ENCODE results near the gene BHLHE23.

- TF ChIP-seq POLR2AphosphoS5 (IDR thresholded peaks at IDR 0.05; ENCODE audit: low read depth, low read length) (no peak), CTCF (IDR thresholded peaks at IDR 0.05) (no peak), RAD21 (IDR thresholded peaks at IDR 0.05; ENCODE audit: low read length) (no peak), ELF1 (IDR thresholded peaks at IDR 0.05) (no peak), EZH2phosphoT487 (IDR thresholded peaks at IDR 0.05; ENCODE audit: borderline replicate concordance, low read depth) (no peak), REST (IDR thresholded peaks at IDR 0.05; ENCODE audit: low read depth, low read length) (no peak), YY1 (IDR thresholded peaks at IDR 0.05; ENCODE audit: low read depth) (no peak), MEF2A (IDR thresholded peaks at IDR 0.05; ENCODE audit: borderline replicate concordance, low read depth) (no peak)
These were observed 48.2 kb downstream of the BHLHE23 start for GRCh38 chr20:62958388-62959100.

All from SK-N-SH (cell line).